HG03520 (cell line): ENCODE measurements around the gene TULP4.
A peak's percentile ranks its signal among the peaks of the same experiment; 100 is the strongest.

ENCODE experiments used
- ATAC-seq: cut with Tn5 transposase; IDR thresholded peaks from one replicate; pipeline ENCODE4 v1.9.1; 2021; ENCODE audit warnings: mild to moderate bottlenecking, moderate library complexity; ENCODE audit not compliant: unreplicated experiment

The TULP4 gene

DNA sequence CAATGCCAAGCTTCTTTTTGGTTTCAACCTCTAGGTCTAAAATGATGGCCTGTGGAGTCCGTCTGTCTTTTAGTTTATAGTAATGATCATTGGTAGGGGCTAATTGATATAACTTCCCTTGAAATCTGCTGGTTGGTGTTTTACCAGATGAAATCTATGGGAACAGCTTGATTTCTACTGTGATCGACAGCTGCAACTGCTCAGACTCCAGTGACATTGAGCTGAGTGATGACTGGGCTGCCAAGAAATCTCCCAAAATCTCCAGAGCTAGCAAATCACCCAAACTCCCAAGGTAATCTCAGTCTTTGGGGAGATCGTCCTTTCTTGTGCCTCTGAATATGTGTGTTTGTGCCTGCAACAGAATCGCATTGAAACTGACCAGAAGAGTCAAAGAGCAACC is 177.2 kb downstream of the TULP4 start:
- no peak for ATAC-seq

DNA sequence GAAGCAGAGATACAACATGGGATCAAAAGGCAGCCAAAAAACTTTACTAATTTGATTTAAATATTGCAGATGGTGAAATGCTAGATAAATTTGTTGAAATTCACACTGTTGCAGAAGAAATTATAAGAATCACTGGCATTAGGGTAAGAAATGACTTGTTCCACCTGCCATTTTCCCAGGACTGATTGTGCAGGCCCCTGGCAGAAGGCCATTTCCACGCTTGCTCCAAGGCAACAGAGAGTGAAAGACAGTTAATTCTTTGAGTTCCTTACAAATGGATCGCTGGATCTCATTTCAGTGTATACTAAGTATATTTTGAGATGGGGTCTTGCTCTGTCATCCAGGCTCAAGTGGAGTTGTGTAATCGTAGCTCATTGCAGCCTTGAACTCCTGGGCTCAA is 180.6 kb downstream of the TULP4 start:
- ATAC-seq, result no peak

DNA sequence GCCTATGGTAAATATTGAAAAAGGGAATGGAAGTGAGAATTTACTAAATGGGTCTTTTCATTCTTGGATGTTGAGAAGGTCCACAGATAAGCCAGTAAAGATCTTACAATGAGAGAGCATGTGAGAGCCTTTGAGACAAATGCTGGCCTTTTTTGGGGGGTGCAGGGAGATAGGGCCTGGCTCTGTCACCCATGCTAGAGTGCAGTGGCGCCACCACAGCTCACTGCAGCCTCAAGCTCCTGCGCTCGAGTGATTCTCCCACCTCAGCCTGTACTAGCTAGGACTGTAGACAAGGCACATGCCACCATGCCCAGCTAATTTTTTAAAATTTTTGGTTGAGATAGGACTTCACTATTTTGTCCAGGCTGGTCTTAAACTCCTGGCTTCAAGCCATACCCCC is 184.4 kb downstream of the TULP4 start:
- ATAC-seq, result no peak

DNA sequence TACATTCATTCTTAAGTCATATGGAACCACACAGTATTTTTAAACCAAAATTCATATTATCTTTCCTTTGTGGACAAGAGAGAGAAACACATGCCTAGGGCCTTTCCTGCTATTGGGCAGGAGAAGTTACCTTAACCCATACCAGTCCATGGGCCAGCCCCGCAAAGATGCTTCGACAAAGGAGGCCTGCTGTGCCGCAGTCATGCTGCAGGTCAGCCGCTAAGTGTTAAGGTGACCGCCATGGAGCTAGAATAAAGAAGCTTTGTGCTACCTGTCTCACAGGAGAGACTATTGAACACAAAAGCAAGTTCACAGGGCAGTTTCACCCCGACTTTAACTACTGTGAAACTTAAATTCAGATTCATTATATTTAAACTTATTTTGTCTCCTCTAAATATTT is 185.4 kb downstream of the TULP4 start:
- ATAC-seq, result no peak

DNA sequence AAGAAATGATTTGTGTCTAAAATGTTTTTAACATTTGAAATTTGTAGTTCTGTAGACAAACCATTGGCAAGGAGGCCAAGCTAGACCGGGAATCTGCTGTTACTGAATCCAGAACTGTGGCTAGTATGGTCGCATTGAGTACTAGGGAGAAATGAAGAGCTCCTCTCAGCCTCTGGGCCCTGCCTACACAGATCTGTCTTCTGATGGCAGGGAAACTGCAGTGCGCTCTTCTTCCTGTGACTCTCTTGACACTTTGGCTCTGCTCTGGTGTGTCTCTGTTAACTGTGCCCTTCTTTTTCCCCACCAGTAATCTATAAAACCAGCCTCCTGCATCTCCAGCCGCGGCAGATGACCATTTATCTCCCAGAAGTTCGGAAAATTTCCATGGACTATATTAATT is 186.1 kb downstream of the TULP4 start:
- ATAC-seq, result no peak

DNA sequence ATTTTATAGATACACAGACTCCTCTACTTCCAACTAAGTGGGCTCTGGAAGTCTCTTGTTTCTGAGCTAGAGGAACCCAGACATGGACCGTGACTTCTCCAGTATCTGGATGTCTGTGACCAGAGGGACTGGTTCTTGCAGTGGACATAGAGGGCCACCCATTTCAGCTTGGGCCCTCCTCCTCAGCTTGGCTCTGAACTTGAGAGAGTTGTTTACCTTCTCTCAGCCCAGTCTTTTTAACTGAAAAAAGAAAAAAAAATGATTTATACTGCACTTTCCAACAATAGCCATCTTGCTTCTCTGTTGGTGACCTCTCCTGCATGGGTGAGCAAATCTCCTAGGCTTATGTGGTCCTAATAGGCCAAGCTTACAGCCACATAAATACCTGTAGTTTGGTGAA is 187.3 kb downstream of the TULP4 start:
- ATAC-seq, result no peak

DNA sequence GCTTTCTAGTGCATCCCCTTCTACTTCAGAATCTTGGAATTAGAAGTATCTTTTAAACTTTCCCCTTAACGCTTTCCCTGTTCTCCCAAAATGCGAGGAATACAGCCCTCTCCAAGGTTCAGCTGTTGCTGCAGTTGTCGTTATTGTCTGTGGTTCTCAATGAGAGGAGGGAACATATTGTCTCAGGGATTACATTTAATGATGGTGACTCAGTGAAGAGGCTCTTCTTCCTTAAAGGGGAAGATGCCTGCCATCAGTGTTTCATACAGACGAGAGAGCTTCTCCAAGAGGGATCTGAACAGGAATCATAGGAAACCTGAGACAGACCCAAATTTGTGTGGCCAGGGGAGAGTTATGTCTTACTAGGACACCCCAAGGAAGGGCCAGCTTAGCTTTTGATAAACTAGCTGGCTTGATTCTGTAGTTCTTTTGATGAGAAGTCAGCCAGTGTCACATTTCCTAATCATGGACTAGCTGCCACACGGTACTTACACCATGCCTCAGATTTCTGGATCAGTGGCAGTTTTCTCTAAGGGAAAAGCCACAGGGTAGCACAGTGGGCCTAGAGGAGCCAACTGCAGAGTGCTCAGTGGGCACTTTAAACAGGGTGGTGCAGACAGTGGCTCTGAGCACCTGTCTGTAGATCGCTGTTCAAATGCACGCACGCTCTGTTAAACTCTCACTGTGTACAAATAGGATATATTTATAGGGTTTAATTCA is 187.9 kb downstream of the TULP4 start:
- ATAC-seq, result no peak

DNA sequence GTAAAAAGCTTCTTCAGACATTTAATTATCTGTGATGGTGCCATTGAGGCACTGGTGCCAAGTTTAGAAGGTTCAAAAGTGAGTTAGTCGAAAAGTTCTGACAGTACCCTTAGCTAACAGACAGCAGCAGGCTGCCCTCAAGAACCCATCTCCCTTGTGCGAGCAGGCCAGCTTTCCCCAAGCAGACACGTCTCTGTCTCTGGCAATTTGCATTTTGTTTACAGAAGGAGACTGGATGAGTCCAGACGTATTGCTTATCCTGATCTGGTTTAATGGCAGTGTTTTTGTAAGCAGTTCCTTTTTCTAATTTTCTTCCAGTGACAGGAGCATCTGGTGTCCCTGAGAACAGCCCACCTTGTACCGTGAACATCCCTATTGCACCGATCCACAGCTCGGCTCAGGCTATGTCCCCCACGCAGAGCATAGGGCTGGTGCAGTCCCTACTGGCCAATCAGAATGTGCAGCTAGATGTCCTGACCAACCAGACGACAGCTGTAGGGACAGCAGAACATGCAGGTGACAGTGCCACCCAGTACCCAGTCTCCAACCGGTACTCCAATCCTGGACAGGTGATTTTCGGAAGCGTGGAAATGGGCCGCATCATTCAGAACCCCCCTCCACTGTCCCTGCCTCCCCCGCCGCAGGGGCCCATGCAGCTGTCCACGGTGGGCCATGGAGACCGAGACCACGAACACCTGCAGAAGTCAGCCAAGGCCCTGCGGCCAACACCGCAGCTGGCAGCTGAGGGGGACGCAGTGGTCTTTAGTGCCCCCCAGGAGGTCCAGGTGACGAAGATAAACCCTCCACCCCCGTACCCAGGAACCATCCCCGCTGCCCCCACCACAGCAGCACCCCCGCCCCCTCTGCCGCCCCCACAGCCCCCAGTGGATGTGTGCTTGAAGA is 189.3 kb downstream of the TULP4 start:
- no peak for ATAC-seq

DNA sequence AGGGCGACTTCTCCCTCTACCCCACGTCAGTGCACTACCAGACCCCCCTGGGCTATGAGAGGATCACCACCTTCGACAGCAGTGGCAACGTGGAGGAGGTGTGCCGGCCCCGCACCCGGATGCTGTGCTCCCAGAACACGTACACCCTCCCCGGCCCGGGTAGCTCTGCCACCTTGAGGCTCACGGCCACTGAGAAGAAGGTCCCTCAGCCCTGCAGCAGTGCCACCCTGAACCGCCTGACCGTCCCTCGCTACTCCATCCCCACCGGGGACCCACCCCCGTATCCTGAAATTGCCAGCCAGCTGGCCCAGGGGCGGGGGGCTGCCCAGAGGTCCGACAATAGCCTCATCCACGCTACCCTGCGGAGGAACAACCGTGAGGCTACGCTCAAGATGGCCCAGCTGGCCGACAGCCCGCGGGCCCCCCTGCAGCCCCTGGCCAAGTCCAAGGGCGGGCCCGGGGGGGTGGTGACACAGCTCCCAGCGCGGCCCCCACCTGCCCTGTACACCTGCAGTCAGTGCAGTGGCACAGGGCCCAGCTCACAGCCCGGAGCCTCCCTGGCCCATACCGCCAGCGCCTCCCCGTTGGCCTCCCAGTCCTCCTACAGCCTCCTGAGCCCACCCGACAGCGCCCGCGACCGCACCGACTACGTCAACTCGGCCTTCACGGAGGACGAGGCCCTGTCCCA is 190.1 kb downstream of the TULP4 start:
- no peak for ATAC-seq

DNA sequence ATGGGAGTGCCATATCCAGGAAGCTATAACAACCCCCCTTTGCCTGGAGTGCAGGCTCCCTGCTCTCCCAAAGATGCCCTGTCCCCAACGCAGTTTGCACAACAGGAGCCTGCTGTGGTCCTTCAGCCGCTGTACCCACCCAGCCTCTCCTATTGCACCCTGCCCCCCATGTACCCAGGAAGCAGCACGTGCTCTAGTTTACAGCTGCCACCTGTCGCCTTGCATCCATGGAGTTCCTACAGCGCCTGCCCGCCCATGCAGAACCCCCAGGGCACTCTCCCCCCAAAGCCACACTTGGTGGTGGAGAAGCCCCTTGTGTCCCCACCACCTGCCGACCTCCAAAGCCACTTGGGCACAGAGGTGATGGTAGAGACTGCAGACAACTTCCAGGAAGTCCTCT is 191.0 kb downstream of the TULP4 start:
- ATAC-seq, result no peak

DNA sequence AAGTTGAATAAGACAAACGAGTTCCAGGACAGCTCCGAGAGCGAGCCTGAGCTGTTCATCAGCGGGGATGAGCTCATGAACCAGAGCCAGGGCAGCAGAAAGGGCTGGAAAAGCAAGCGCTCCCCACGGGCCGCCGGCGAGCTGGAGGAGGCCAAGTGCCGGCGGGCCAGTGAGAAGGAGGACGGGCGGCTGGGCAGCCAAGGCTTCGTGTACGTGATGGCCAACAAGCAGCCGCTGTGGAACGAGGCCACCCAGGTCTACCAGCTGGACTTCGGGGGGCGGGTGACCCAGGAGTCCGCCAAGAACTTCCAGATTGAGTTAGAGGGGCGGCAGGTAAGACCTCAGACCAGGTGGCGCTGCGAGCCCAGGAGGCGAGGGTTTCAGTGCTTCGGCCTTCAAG is 191.6 kb downstream of the TULP4 start:
- no peak for ATAC-seq

DNA sequence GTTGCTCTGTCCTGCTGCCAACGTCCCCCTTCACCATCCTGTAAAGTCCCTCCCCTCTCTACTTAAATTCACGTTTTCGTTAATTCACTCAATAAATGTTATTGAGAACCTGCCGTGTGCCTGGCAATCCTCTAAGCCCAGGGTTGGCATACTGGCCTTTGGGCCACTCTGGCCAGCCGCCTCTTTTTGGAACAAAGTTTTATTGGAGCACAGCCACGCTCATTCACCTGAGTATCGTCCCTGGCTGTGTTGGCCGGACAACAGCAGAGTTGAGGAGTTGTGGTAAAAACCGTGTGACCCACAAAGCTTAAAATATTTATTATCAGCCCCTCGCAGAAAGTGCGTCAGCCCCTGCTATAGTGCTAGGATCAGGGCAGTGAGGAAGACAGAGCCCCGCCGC is 192.9 kb downstream of the TULP4 start:
- no peak for ATAC-seq

DNA sequence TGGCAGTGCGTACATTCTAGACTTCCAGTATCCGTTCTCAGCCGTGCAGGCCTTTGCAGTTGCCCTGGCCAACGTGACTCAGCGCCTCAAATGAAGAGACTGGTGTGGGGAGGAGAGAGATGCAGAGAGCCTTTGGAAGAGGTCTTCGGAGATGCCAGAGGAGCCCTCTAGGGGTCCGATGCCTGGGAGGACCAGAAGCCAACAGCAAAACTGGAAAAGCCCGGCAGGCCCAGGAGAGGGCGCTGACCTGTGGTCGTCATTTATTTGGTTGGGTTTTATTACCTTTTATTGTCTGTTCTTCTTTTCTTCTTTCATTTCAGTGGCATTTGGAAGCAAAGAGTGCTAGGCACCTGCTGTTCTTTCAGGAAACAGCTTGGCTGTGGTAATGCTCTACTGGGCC is 194.3 kb downstream of the TULP4 start:
- ATAC-seq, result no peak

DNA sequence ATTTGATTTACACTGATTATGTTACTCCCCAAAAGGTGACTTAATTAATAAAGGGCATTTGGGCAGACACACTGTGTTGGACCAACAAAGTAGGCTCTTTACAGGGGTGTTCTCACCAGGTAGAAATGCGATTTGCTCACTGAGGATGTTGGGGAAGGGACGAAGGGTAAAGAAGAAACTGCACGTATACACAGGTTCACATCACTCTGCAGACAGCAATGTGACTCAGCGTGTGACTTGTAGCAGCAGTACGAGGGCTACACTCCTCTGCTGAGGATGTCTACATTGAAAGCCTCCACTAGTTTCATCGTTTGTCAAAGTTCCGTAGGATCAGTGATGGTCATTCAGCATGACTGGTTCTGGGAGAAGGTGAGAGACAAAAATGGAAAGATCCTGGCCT is 194.9 kb downstream of the TULP4 start:
- ATAC-seq, result no peak

DNA sequence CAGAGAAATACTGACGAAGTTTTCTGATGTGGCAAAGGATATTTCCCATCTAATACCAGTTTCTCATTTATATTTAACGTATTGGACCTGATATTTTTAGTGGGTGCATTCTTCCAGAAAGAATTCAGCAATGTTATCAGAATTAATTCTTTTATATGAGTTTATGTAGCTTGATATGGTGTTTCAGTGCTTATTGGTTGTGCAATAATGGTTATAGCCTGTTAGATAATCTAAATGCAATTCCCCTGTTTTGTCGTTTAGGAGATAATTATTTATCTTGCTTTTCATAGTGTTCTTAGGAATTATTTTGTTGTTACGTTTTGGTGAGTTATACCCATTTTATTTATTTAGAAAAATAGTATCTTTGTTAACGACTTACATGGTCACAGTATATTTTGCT is 196.2 kb downstream of the TULP4 start:
- ATAC-seq, result no peak

DNA sequence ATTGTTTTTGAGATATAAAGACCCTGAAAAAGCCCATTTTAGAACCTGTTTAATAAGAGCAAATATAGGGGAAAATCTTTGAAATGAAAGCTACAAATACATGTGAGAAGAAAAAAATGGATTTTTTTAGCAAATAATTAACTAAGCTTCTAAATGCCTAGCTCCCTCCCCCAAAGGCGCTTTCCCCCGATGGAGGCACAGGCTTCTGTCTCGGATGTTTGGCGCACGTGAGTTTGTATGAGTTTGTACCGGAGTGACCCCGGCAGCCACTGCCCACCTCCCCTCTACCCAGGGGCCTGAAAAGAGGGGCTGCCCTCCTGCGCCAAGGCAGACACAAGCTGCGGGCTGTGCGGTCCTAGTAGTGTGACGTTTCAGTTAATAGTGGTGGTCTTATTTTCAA is 197.2 kb downstream of the TULP4 start:
- ATAC-seq, result no peak

DNA sequence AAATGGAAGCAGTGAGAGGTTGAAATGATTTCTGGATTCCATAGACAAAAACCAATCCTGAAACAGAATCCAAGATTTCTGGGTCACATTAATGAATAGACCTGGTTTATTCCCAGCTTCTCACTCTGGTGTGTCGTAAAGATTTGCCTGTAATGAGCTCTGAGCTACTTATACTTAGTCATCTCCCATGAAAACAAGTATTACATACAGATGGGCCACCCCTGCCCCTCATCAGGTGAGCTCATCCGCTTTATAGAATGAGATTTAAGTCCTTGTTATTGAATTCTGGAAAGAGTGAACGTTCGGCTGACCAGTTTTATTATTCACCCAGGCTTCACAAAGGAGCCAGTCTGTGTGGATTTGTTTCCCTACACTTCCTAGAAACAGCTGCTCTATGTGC is 200.5 kb downstream of the TULP4 start:
- no peak for ATAC-seq

DNA sequence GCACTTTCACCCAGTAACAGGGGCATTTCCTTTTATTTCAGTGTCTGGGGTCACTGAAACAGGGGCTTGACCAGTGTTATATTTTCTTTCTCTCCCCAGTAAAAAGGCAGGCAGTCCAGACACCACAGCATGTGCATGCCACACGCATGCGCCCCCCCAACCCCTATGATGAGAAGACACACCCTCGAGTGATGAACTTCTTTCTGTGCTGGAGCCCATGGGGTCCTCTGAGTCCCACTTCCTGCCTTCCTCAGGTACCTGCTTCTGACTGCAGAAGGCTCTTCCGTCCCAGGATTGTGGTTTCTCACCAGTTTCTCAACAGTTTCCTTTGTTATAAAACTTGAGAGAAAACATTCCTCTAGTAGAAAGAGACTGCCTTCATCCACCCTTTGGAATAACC is 201.9 kb downstream of the TULP4 start:
- no peak for ATAC-seq

DNA sequence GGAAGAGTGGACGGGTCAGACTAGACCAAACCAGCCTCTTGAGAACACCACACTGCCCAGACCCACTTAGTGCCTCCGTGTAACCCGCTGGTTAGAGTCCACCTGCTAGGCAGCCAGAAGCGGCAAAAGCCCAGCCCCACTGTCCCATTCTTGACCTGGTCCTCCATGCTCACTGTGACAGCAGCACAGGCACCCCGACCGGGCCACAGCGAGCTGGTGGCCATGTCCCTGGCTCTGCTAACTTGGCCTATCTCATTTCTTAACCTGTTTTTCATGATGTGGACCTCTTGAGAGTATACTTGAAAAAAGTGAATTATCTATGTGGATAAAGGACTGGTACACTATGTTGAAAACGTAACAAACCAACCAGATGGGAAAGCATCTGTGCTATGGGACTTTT is 202.7 kb downstream of the TULP4 start:
- ATAC-seq, result no peak

DNA sequence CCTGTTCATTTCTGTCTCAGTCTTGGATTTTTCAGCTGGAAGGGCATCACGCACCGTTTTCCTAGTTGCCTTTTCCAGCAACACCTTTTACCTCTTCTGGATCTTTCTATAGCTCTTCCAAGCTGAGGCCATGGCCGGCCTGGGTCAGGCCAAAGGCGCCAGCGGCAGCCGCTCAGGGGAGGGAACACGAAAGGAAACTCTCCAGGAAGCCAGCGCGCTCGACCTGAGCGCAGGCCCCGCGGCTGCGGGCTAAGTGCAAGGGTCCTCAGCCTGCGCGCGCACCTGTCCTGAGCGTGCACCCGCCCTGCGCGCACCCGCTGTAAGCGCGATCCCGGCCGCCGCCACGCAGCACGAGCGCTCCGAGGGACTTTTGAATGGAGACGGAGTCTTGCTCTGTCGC is 203.8 kb downstream of the TULP4 start:
- no peak for ATAC-seq

DNA sequence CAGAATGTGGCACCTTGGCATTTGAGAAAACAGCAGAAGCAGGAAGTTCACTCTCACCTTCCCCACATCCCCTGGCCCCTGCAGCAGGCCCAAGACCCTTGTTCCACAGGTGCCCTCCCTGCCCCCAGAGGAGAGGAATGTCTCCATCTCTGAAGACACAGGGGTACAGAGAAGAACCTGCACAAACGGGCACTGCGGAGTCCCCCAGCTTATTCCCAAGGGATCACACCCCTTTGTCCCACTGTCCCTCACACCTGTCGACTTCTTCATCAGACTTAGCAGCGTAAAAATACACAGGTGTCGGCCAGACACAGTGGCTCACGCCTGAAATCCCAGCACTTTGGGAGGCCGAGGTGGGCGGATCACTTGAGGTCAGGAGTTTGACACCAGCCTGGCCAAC is 204.8 kb downstream of the TULP4 start:
- no peak for ATAC-seq

DNA sequence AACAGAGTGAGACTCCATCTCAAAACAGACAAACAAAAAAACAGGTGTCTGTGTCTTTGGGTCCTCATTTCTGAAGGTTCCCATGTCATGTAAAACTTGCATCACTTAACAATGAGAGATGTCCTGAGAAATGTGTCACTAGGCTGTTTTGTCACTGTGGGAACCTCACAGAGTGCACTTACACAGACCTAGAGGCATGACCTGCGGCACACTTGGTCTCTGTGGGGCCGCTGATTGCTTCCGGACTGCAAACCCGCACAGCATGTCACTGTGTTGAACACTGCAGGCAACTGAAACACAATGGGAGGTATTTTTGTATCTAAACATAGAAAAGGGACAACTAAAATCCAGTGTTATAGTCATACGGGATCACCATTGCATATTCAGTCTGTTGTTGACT is 205.3 kb downstream of the TULP4 start:
- peak; percentile 60 for ATAC-seq
